HepG2 (cell line): ENCODE measurements around the gene ABCC3. TPM values are rescaled to one million over a fixed set of nuclear protein-coding genes. Genes with fewer than 3 reads are reported as not detected.
A peak's percentile ranks its signal among the peaks of the same experiment; 100 is the strongest.

Experiments used
- CBFB ChIP-seq: sonication (generic); formaldehyde crosslinking; IDR thresholded peaks from 2 replicates; pipeline ENCODE4 v1.4.0; 2020; ENCODE audit warnings: missing genetic modification reagents
- CENPBD1 ChIP-seq: sonication (generic); formaldehyde crosslinking; IDR thresholded peaks from 2 replicates; pipeline ENCODE4 v1.8.0; 2022; ENCODE audit warnings: missing genetic modification reagents, low read depth, mild to moderate bottlenecking, borderline replicate concordance
- EED ChIP-seq: sonication (generic); formaldehyde crosslinking; IDR thresholded peaks from 2 replicates; pipeline ENCODE4 v1.5.0; 2020; ENCODE audit warnings: mild to moderate bottlenecking, missing genetic modification reagents
- HDAC6 ChIP-seq: fragments of 200-600 bp; sonication (generic); IDR thresholded peaks from 2 replicates; pipeline ENCODE4 v1.7.0; 2017; ENCODE audit warnings: mild to moderate bottlenecking, antibody characterized with exemption, low read length, low read depth
- IRF2 ChIP-seq: IDR thresholded peaks from 2 replicates; pipeline ENCODE4 v1.6.1; 2018; ENCODE audit warnings: missing genetic modification reagents, missing compliant biosample characterization
- JUN ChIP-seq: sonication (generic); formaldehyde crosslinking; IDR thresholded peaks from 2 replicates; pipeline ENCODE4 v1.4.0; 2020; ENCODE audit warnings: mild to moderate bottlenecking, missing genetic modification reagents
- KLF11 ChIP-seq: IDR thresholded peaks from 2 replicates; pipeline ENCODE4 v1.6.1; 2016; ENCODE audit warnings: missing compliant biosample characterization
- KMT2A ChIP-seq: sonication (generic); formaldehyde crosslinking; IDR thresholded peaks from 2 replicates; pipeline ENCODE4 v1.4.0; 2020; ENCODE audit warnings: missing genetic modification reagents
- MAFG ChIP-seq: sonication (generic); formaldehyde crosslinking; IDR thresholded peaks from 2 replicates; pipeline ENCODE4 v1.5.1; 2020; ENCODE audit warnings: mild to moderate bottlenecking, missing genetic modification reagents
- MLLT10 ChIP-seq: sonication (generic); formaldehyde crosslinking; IDR thresholded peaks from 2 replicates; pipeline ENCODE4 v1.4.0; 2020; ENCODE audit warnings: missing genetic modification reagents
- PBX3 ChIP-seq: sonication (generic); formaldehyde crosslinking; IDR thresholded peaks from 2 replicates; pipeline ENCODE4 v1.8.1; 2023; ENCODE audit warnings: missing genetic modification reagents, inconsistent platforms, borderline replicate concordance
- PHF20 ChIP-seq: sonication (generic); formaldehyde crosslinking; IDR thresholded peaks from 2 replicates; pipeline ENCODE4 v1.5.0; 2020; ENCODE audit warnings: mild to moderate bottlenecking, missing genetic modification reagents
- SRF ChIP-seq: IDR thresholded peaks from 2 replicates; pipeline ENCODE4 v1.6.1; 2011; ENCODE audit warnings: mild to moderate bottlenecking, low read depth, low read length, moderate library complexity
- ZFP37 ChIP-seq: sonication (generic); formaldehyde crosslinking; IDR thresholded peaks from 2 replicates; pipeline ENCODE4 v1.4.0; 2020; ENCODE audit warnings: missing genetic modification reagents, borderline replicate concordance
- ZNF251 ChIP-seq: sonication (generic); formaldehyde crosslinking; IDR thresholded peaks from 2 replicates; pipeline ENCODE4 v1.9.0; 2021; ENCODE audit warnings: mild to moderate bottlenecking, missing genetic modification reagents
- ZNF263 ChIP-seq: sonication (generic); formaldehyde crosslinking; IDR thresholded peaks from 2 replicates; pipeline ENCODE4 v1.4.0; 2020; ENCODE audit warnings: missing genetic modification reagents
- ZNF276 ChIP-seq: sonication (generic); formaldehyde crosslinking; IDR thresholded peaks from 2 replicates; pipeline ENCODE4 v1.4.0; 2020; ENCODE audit warnings: mild to moderate bottlenecking, low read depth, missing genetic modification reagents
- ZNF431 ChIP-seq: sonication (generic); formaldehyde crosslinking; IDR thresholded peaks from 2 replicates; pipeline ENCODE4 v1.9.0; 2022; ENCODE audit warnings: missing genetic modification reagents, low read depth, mild to moderate bottlenecking, borderline replicate concordance
- ZNF597 ChIP-seq: sonication (generic); formaldehyde crosslinking; IDR thresholded peaks from 2 replicates; pipeline ENCODE4 v1.5.0; 2020; ENCODE audit warnings: missing genetic modification reagents
- ZNF629 ChIP-seq: sonication (generic); formaldehyde crosslinking; conservative IDR thresholded peaks from 2 replicates; pipeline ENCODE4 v1.5.0; 2020; ENCODE audit warnings: missing genetic modification reagents
- ZXDC ChIP-seq: sonication (generic); formaldehyde crosslinking; IDR thresholded peaks from 2 replicates; pipeline ENCODE4 v1.5.0; 2020; ENCODE audit warnings: mild to moderate bottlenecking, missing genetic modification reagents
- polyA plus RNA-seq, 8 experiments: library from polyadenylated mRNA; depleted of rRNA in 3 of 8; stranded (reverse) in 7 of 8; unstranded in 1 of 8; fragments of >200 nt; fragmentation: Illumina TruSeq in 4 of 8; extraction: Trizol in 4 of 8; gene quantifications; 2 replicates each; pipeline versions ENCODE4 v1.2.1 to v1.2.3, GENCODE V29; 2011 to 2016; ENCODE audit warnings: low read depth in 4 of 8, missing spikeins in 1 of 8, mixed read lengths in 1 of 8; ENCODE audit not compliant: insufficient read depth in 1 of 8
- total RNA-seq, 5 experiments: library from RNA; depleted of rRNA; stranded (reverse); fragments of >200 nt; fragmentation: Illumina TruSeq; extraction: Trizol; gene quantifications; 2 replicates each; pipeline ENCODE4 v1.2.3, GENCODE V29; 2016; ENCODE audit warnings: low read depth in 1 of 5
- TF ChIP-seq, protein P1 (sequence below): sonication (generic); formaldehyde crosslinking; IDR thresholded peaks from 2 replicates; pipeline ENCODE4 v1.4.0; 2020; ENCODE audit warnings: mild to moderate bottlenecking, missing genetic modification reagents

The ABCC3 gene
- total and polyA plus RNA-seq, 2 of the 13 experiments (the other 11 are each of a cell fraction or from before 2014, with no cell fraction given) = 25.2 to 50.7 TPM

DNA sequence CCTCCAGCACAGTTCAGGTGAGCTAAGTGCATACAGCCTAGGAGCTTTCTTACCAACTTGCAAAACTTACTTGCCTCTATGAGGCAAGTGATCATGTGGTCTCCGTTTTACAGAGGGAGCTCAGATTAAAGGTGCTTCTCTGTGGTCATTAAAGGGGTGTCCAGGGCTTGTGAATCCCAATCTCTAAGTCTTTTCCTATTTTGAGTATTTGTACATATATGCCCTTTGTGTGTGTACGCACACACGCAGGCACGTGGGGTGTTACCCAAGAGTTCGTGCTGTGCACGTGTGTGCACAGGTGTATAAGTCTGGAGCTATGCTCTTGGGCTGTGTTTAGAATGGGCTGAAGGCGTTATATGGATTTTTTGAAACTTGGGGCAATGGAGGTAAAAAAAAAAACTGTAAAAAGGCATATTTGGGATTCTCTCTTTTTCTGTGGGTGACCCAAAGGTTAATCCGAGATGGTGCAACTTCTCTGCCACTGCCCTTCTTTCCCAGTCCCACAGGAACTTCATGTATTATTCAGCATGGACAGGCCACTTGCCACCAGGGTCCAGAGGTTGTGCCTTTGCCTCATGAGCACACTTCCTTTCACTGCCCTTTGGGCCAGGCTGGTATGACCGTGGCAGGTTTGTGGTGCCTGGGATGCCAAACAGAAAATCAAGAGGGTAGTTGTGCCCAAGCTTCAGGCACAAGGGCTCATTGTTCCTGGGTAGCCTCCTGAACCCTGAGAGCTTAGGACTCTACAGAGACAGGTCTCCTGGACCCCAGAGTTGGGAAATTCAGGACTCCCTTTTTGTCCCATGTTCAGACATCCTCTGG lies 1.5 kb downstream of the ABCC3 start (continued):
- no peak for TF ChIP-seq ZNF597 (CRISPR knock-in tag)
- no peak for TF ChIP-seq ZXDC
- TF ChIP-seq, protein P1, sequence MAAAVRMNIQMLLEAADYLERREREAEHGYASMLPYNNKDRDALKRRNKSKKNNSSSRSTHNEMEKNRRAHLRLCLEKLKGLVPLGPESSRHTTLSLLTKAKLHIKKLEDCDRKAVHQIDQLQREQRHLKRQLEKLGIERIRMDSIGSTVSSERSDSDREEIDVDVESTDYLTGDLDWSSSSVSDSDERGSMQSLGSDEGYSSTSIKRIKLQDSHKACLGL (CRISPR knock-in tag) = no peak; the same call in 1 of the 2 replicates
- no peak for TF ChIP-seq PBX3
- TF ChIP-seq CBFB (CRISPR knock-in tag) = peak; percentile 53
- TF ChIP-seq ZFP37 (CRISPR knock-in tag) = 0 out of 2 replicates have a peak, but pooled peaks have one; percentile 50
- TF ChIP-seq ZNF263 (CRISPR knock-in tag) = 0 out of 2 replicates have a peak, but pooled peaks have one; percentile 17
- TF ChIP-seq KLF11 = no peak
- TF ChIP-seq JUN (CRISPR knock-in tag) = no peak
- no peak for TF ChIP-seq PHF20 (CRISPR knock-in tag)
- TF ChIP-seq EED (CRISPR knock-in tag) = peak; percentile 88; the same call in 1 of the 2 replicates
- no peak for TF ChIP-seq ZNF251 (CRISPR knock-in tag)
- TF ChIP-seq MLLT10 (CRISPR knock-in tag) = no peak
- TF ChIP-seq HDAC6 = no peak
- TF ChIP-seq CENPBD1 (CRISPR knock-in tag) = no peak
- no peak for TF ChIP-seq ZNF276 (CRISPR knock-in tag)
- no peak; the same call in 1 of the 2 replicates for TF ChIP-seq SRF
- no peak for TF ChIP-seq ZNF431 (CRISPR knock-in tag)
- TF ChIP-seq KMT2A (CRISPR knock-in tag) = peak; percentile 39; the same call in 1 of the 2 replicates
- 0 out of 2 replicates have a peak, but pooled peaks have one; percentile 26 for TF ChIP-seq ZNF629 (CRISPR knock-in tag)
- no peak for TF ChIP-seq MAFG (CRISPR knock-in tag)
- TF ChIP-seq IRF2 = peak; percentile 54; the same call in 1 of the 2 replicates
